Urinary bladder (tissue), 4 donors: Measurements from ENCODE around the gene EPHB1. TPM values are rescaled to one million over a fixed set of nuclear protein-coding genes. Genes with fewer than 3 reads are reported as not detected.

Experiments
- DNase-seq: peaks from one replicate; pipeline ENCODE4 v3.0.0-alpha.2; 2015; ENCODE audit errors: extremely low spot score
- H3K27ac ChIP-seq: one replicate; pipeline ENCODE4 v1.5.1; 2013; ENCODE audit warnings: low read depth, mild to moderate bottlenecking, moderate library complexity
- H3K36me3 ChIP-seq: one replicate; pipeline ENCODE4 v1.6.1; 2013; ENCODE audit warnings: mild to moderate bottlenecking, moderate library complexity; ENCODE audit not compliant: insufficient read depth
- H3K4me1 ChIP-seq: one replicate; pipeline ENCODE4 v1.6.1; 2013; ENCODE audit warnings: mild to moderate bottlenecking, moderate library complexity; ENCODE audit not compliant: insufficient read depth
- H3K4me3 ChIP-seq: one replicate; pipeline ENCODE4 v1.5.1; 2013; ENCODE audit warnings: low read depth, low read length
- WGBS: extraction: QIAGEN DNeasy Blood & Tissue Kit; methylation state at CpG from one replicate; pipeline ENCODE4 v1.1.7; 2013; 5-methylcytosine and 5-hydroxymethylcytosine counted together
- polyA plus RNA-seq: library from polyadenylated mRNA; stranded (reverse); fragments of 200-250 nt; gene quantifications from one replicate; pipeline ENCODE4 v1.2.3, GENCODE V29; 2013
- total RNA-seq: library from RNA; depleted of rRNA; stranded (reverse); fragments of >200 nt; gene quantifications from one replicate; pipeline ENCODE4 v1.2.3, GENCODE V29; 2014
- donor health status: healthy with polysubstance abuse.
- donor health status: healthy.

Gene EPHB1
- total and polyA plus RNA-seq, 2 donors, result 0.67 to 1.6 TPM

DNA sequence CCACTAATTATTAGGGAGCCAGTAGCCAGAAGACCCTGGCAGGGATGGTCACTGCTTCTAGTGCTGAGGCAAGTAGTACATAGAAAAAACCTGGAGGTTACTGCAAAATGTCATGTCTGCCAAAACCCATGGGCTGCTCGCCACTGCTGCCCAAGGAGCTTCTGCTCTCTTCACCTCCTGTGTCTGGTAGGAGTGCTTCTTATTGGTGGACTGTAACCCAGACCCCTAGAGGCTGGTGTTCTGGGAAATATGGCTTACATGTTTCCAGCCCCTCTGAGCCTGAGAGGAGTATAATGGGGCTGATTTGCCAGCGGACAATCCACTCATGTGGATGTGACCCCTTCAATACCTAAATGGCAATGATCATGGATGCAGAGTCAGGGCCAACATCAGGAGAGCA, 286.4 kb downstream of the EPHB1 start:
- no peaks in the 10 kb centered on the region for H3K4me1 ChIP-seq
- DNase-seq, result no peak
- H3K27ac ChIP-seq, result no peak overlapping the region
- no peaks in the 10 kb centered on the region for H3K36me3 ChIP-seq
- H3K4me3 ChIP-seq, result no peak overlapping the region
- 74% methylated on average over 2 of the region's 2 CpGs for WGBS

DNA sequence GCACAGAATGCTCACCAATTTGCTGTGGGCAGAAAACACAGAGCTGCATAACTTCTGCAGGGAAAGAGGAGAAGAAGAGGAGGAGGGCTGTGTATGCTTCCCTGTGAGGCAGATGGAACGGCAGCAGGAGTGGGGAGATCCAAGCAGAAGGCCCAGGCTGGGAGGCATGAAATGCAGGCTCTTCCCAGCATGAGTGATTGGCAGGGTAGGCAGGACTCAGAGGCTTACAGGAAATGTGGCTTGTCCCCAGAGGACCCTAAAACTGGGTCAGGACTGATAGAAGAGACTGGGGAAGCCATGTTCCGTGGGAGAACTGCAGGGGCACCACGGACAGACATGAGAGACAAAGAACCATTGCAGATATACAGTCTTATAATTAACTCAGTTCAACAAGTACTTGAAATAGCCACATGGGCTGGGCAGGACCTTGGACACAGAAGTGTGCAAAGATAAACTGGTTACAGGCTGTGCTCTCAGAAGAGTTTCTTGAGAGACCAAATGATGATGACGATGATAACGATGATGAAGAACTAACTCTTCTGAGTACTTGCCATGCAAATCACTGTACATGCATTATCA, 286.9 kb downstream of the EPHB1 start:
- Histone ChIP-seq H3K27ac (no peak overlapping the region), H3K4me1 (no peaks in the 10 kb centered on the region), H3K4me3 (no peak overlapping the region), H3K36me3 (no peaks in the 10 kb centered on the region)
- 79% methylated on average over 5 of the region's 5 CpGs for WGBS
- DNase-seq, result no peak

DNA sequence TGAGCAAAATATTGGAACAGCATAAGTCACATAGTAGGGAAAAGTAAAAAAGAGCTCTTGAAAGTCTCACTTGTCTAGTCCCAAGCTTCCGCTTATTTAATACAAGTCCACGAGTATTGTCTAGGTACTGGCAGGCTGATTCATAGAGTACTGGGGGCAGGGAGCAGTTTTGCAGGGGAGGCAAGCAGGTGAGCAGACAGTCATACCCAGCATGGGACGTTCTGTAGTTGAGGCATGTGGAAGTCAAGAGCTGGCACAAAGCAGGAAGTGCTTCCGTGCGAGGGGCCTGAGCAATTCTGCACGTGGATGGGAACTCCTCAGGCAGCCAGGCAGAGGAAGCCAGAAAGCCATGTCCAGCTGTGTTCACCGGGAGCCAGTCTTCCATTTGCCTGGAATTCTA, 287.6 kb downstream of the EPHB1 start:
- Histone ChIP-seq H3K4me3 (no peak overlapping the region), H3K27ac (no peak overlapping the region), H3K36me3 (no peaks in the 10 kb centered on the region), H3K4me1 (no peaks in the 10 kb centered on the region)
- DNase-seq, result no peak
- WGBS, result 45% methylated on average over 7 of the region's 7 CpGs

DNA sequence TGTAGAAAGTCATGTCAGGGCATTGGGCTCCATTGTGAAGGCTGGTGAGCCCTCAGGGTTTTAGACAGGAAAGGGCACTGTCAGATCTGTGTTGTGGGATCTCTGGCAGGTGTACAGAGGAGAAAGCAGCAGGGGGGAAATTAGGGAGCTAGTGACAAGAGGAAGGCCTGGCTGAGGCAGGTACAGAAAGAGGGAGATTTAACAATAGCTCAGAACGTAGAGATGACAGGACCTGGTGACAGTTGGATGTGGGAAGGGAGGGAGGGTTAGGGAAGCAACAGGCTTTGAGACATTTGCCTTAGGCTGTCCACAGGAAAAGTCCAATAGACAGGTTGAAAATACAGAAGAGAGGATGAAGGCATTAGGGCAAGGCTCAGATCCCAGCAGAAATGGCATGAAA, 288.1 kb downstream of the EPHB1 start:
- Histone ChIP-seq H3K27ac (no peak overlapping the region), H3K4me1 (no peaks in the 10 kb centered on the region), H3K36me3 (no peaks in the 10 kb centered on the region), H3K4me3 (no peak overlapping the region)
- DNase-seq, result no peak
- WGBS, result 37% methylated on average over 1 of the region's 1 CpG

DNA sequence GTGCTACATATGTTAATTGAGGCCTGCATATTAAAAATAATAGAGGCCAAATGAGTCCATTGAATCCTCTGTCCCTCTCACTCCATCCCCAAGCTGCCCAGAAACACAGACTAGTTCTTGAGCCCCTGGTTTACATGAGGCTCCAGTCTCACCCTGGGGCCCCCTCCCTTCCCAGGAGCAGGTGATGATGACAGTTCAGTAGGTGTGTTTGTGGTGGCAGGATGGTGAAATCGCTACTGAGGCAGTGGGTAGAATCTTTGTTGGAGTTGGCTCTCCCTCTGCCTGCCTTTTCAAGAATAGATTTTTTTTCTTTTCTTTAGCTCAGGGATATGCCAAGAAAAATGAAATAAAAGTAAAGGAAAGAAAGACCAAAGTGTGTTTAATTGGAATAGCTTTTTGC, 288.7 kb downstream of the EPHB1 start:
- Histone ChIP-seq H3K36me3 (no peaks in the 10 kb centered on the region), H3K4me1 (no peaks in the 10 kb centered on the region), H3K27ac (no peak overlapping the region), H3K4me3 (no peak overlapping the region)
- WGBS, result 67% methylated on average over 1 of the region's 1 CpG
- DNase-seq, result no peak

DNA sequence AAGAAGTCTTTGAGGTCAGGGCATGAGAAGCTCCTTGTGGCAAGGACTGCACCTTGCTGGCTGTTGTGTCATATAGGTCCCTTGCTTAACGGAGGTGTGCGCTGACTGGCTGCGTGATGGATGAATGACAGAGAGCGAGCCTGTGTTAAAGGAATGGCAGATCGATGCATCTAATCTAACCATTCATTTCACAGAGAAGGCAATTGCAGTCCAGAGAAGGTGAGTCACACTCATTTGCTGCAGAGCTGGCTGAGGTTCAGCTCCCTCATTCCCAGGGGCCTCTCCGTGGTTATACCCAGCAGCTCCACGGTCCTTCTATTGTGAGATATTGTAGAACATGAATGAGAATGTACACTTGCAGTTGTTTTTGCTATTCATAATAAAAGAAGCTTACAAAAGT, 289.3 kb downstream of the EPHB1 start:
- no peak for DNase-seq
- no peaks in the 10 kb centered on the region for H3K4me1 ChIP-seq
- no peaks in the 10 kb centered on the region for H3K36me3 ChIP-seq
- no peak overlapping the region for H3K27ac ChIP-seq
- H3K4me3 ChIP-seq, result no peak overlapping the region
- 68% methylated on average over 7 of the region's 7 CpGs for WGBS

DNA sequence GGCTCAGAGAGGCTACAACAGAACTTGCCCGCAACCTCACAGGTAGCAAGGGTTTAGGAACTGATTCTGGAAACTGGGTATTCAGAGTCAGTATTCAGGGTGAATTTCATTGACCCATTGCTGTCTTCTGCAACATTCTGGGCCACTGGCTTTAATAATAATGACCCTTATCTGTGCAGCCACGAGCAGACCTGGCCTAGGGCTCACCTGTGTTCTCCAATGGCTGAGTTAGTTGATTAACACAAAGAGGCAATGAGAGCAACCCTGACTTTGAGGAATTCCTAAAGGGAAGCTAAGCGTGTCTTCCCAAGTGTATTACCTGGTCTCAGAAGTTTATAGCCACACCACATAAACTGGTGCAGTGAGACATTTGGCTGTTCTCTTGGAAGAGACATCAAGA, 289.9 kb downstream of the EPHB1 start:
- Histone ChIP-seq H3K4me1 (no peaks in the 10 kb centered on the region), H3K4me3 (no peak overlapping the region), H3K36me3 (no peaks in the 10 kb centered on the region), H3K27ac (no peak overlapping the region)
- DNase-seq, result no peak
- 41% methylated on average over 3 of the region's 3 CpGs for WGBS

DNA sequence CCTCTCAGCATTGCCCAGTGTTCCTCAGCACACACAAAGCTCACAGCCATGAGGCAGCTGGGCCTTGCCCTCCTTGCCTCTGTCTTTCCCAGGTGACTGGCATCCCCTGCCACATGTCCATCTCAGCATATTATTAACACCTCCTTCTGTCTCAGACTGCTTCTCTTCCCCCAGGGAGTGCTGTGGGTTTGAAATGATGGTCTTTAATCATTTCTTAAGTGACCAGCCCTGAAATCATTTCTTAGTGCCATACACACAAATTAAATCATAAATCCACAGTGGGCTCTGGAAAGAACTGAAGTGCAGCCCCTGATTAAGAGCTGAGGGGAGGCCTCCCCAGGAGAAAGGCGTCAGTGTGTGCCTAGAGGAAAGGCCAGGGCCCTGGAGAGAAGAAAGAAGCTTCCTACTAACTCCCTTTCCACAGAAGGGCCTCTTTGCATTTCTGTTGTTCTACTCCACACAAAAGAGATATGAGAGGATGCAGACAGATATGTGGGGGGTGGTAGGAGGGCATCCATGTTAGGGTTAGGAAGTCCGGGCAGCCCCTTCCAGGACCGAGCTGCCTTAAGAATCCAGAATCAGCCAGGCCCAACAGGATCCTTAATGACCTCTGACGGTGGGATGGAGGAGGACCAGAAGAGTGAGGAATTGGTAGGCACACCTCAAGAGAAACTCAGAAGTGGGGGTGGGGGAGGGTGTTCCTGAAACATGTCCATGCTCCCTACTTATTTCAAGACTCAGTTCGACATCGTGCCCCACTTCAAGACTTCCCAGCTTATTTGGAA, 290.8 kb downstream of the EPHB1 start:
- no peaks in the 10 kb centered on the region for H3K36me3 ChIP-seq
- no peak for DNase-seq
- 74% methylated on average over 6 of the region's 6 CpGs for WGBS
- no peaks in the 10 kb centered on the region for H3K4me1 ChIP-seq
- no peak overlapping the region for H3K4me3 ChIP-seq
- H3K27ac ChIP-seq, result no peak overlapping the region

DNA sequence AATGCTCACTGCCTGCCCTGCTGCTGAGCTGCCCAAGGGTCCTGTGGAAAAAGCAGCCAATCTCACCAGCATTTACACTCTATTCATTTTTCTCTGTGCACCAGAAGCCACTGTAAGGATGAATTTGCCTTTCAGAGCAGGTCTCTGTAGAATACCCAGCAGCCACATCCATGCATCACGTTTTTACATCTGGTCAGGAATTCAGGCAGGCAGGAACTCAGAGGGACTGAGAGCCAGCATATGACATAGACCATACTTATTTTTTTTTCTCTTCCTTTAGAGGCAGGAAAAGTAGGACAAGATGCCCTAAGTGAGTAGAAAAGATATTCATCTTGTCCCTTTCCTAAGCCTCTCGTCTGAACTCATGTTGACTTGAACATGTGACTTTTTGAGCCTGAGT, 292.7 kb downstream of the EPHB1 start:
- WGBS, result 28% methylated on average over 2 of the region's 2 CpGs
- no peak for DNase-seq
- Histone ChIP-seq H3K4me3 (no peak overlapping the region), H3K36me3 (no peaks in the 10 kb centered on the region), H3K4me1 (no peaks in the 10 kb centered on the region), H3K27ac (no peak overlapping the region)

DNA sequence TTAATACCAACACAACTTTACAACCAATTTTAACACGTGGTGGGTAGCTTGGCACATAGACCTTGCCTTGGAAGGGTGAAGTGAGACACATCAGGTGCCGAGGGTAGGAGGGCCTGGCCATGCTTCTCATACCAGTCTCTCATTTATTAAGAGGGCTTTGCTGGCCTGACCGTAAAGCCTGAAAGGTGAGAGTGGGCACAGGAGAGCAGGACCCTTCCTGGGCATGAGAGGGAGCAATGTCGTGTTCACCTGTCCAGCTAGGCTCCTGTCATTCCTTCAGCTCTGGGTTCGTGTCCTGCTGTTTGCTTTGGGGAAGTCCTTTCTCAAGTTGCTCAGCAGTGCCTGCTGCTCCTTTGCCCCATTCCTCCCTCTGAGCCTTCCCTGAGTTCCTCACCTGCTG, 294.4 kb downstream of the EPHB1 start:
- H3K4me1 ChIP-seq, result no peaks in the 10 kb centered on the region
- whole genome bisulfite sequencing, result 66% methylated on average over 5 of the region's 5 CpGs
- no peak overlapping the region for H3K27ac ChIP-seq
- H3K4me3 ChIP-seq, result no peak overlapping the region
- DNase-seq, result no peak
- no peaks in the 10 kb centered on the region for H3K36me3 ChIP-seq

DNA sequence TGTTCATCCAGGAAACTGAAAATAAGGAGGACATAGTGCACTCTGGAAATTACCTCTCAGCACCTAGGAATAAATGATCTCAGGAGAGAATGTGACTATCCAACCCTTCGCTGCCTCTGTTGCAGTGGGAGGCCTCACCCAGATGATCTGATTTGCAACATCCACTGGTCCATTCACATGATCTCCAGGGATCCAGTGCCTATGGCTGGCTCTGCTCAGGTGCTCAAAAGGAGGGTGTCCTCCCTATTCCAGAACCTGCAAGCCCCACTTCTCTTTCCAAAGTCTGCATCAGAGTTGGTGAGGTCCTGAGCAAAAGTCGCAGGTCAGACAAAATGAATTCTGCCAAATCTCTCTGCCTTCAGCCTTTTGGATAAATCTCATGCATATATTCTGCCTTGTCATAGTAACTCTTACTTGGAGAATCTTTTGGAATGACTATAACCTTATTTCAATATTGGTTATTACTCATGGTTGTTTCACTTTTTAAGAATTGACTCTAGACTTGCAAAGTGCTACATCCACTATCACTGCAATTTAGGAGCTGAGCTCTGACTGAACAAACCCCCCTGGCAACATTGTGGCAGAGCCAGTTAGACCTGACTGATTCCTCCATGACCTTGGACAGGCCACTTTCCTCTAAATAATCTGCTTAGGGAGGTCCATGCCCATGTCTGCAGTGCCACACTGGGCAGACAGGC, 295.1 kb downstream of the EPHB1 start:
- Histone ChIP-seq H3K4me3 (no peak overlapping the region), H3K36me3 (no peaks in the 10 kb centered on the region), H3K27ac (no peak overlapping the region), H3K4me1 (no peaks in the 10 kb centered on the region)
- WGBS, result 85% methylated on average over 2 of the region's 2 CpGs
- no peak for DNase-seq

DNA sequence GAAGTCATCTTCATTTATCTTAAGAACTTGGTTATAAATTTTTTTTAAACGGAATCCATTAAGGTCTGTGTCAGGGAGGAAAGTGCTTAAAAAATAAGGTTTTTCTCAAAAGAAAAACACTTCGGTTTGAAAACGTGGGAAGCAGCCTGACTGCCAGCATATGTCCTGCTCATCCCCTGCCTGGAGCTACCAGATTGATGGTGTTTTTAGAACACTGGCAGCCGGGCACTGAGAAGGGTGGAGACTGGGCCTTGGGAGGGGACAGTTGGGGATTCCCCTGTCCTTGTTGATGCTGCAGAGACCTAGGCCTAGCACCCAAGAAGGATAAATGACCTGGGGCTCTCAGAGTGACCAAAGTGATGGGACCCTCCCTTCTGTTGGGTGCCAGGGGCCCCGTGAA, 296.9 kb downstream of the EPHB1 start:
- no peak overlapping the region for H3K27ac ChIP-seq
- DNase-seq, result no peak
- H3K36me3 ChIP-seq, result no peaks in the 10 kb centered on the region
- H3K4me1 ChIP-seq, result no peaks in the 10 kb centered on the region
- H3K4me3 ChIP-seq, result no peak overlapping the region
- WGBS, result 72% methylated on average over 5 of the region's 5 CpGs

DNA sequence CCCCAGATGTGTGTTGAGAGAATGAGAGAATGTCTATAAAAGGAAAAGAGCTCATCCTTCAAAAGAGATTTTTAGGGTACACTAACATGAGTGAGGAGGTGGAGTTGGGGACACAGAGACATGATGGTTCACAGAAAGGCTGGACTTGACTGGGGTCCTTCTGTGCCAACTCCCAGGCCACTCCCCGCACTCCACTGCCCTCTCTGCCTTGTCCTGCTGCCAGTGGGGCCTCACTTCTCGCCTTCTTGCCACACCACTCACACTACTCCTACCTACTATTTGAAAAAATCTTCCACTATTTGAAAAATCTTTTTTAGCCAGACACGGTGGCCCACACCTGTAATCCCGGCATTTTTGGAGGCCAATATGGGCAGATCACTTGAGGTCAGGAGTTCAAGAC, 298.1 kb downstream of the EPHB1 start:
- no peak for DNase-seq
- no peak overlapping the region for H3K4me3 ChIP-seq
- H3K36me3 ChIP-seq, result no peaks in the 10 kb centered on the region
- 84% methylated on average over 4 of the region's 4 CpGs for WGBS
- H3K27ac ChIP-seq, result no peak overlapping the region
- no peaks in the 10 kb centered on the region for H3K4me1 ChIP-seq

DNA sequence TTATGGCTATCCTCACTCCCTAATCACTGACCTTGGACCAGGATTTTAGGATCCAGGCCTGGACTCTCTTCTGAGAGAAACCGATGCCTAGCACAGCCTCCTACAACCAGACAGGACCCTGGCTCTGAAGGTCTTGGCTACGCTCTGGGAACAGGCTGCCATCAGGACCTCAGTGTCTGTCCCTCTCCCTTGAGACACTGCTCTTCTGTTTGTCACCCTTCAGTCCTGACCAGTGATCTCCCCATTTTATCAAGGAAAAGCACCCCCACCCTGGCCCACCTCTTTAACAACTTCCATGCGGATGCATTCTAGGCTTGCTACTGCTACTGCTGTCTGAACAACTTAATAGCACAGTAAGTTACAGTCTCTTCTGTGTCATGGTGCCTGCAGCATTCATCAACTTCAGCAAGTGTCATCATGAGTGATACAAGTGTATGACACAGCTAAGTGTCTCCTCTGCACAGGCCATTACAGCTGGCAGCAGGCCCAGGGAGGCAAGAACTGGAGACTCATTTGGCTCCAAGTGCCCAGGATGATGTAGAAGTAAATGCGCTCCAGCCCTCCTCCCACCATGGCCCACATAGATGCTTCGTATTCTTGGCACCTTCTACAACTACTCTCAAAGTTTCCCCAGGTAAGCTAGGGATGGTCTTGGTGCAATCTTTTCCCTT, 302.4 kb downstream of the EPHB1 start:
- WGBS, result 84% methylated on average over 5 of the region's 5 CpGs
- no peak overlapping the region for H3K27ac ChIP-seq
- no peaks in the 10 kb centered on the region for H3K36me3 ChIP-seq
- H3K4me3 ChIP-seq, result no peak overlapping the region
- H3K4me1 ChIP-seq, result no peaks in the 10 kb centered on the region
- no peak for DNase-seq
